HG03520 (cell line): Measurements from ENCODE around the gene PRM1.
A peak's percentile ranks its signal among the peaks of the same experiment; 100 is the strongest.
"Not testable (repeated sequence)": the region's sequence is repeated elsewhere in the genome, so short reads cannot be mapped to it uniquely, and the experiment has no call there.

Experiments used
- ATAC-seq: cut with Tn5 transposase; IDR thresholded peaks from one replicate; pipeline ENCODE4 v1.9.1; 2021; ENCODE audit warnings: mild to moderate bottlenecking, moderate library complexity; ENCODE audit not compliant: unreplicated experiment

The PRM1 gene

GRCh38 chr16:11314309-11314894 is 33.3 kb upstream of the PRM1 start:
- ATAC-seq, result no peak

DNA sequence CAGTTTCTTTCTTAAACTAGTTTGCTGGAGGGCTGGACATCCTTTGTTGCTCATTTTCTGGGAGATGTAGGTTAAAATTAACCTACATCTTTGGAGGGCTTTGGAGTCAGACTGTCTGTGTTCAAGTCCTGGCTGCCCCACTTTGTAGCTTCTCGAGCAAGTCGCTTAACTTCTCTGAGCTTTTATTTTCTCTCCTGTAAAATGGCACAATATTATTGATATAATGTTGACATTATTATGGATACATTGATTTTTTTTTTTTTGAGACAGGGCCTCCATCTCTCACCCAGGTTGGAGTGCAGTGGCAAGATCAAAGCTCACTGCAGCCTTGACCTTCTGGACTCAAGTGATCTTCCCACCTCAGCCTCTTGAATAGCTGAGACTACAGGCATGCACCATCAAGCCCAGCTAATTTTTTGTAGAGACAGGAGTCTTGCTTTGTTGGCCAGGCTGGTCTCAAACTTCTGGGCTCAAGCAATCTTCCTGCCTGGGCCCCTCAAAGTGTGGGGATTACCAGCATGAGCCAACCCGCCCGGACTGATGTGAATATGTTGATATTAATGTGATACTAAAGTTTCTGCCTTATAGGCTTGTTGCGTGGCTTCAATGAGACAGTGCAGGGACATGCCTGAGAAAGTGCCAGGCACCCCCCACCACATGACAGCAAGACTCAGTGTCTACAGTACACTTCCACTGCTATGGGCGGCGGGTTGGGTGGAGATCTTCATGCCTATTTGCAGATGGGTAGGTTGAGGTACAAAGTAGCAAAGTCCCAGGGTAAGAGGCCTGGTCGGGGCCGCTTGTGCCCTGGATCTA is 32.6 kb upstream of the PRM1 start:
- ATAC-seq, result no peak

DNA sequence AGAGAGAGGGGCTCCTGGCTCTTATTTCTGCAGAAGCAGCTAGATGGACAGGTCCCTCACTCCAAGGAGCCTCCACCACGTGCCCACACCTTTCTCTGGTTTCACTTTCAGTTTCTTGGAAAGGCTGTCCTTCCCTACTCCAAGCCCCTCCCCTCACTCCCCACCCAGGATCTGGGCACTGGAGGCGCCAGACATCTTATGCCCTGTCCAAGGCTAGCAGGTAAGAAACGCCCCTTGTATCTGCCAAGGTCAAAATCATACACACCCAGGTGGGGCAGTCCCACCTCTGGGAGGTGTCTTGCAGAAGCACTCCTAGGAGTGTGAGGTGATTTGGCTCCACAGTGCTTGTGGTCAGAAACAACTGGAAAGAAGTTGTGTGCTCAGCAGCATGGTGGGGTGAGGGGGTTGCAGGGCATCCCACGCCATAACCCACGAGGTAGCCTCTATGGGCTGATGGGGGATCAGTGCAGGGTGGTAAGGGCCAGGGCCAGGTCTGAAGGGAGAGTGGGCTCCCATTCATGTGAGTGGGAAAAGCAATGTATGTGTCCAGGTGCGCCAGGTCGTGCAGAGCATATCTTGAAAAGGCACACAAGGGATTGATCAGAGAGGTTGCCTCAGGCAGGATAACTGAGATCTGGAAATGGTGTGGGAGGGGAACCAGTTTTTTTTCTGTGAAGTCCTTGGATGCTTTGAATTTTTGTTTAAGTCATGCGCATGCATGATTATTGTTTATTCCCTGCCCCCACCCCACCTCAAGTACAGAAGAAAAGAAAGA is 31.8 kb upstream of the PRM1 start:
- ATAC-seq, result no peak

DNA sequence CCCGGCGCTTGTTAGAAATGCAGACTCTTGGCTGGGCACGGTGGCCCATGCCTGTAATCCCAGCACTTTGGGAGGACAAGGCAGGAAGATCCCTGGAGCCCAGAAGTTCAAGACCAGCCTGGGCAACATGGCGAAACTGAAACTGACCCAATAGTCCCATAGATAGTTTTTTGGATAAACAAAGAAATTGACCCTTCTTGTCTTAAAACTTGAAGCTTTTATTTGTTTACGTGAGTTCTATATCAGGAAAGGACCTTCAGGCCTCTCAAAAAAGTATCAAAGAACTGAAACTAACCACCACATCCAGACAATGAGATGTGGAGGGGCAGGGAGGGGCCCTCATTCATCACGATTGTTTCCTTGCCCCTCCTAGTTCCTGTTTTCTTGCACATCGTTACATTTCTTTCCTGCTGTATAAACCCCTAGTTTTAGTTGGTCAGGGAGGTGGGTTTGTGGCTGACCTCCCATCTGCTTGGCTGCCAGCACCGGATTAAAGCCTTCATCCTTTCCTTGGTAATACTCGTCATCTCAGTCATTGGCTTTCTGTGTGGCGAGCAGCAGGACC is 29.9 kb upstream of the PRM1 start:
- peak; percentile 30 for ATAC-seq

GRCh38 chr16:11310634-11310977 is 29.5 kb upstream of the PRM1 start:
- ATAC-seq, result no peak

DNA sequence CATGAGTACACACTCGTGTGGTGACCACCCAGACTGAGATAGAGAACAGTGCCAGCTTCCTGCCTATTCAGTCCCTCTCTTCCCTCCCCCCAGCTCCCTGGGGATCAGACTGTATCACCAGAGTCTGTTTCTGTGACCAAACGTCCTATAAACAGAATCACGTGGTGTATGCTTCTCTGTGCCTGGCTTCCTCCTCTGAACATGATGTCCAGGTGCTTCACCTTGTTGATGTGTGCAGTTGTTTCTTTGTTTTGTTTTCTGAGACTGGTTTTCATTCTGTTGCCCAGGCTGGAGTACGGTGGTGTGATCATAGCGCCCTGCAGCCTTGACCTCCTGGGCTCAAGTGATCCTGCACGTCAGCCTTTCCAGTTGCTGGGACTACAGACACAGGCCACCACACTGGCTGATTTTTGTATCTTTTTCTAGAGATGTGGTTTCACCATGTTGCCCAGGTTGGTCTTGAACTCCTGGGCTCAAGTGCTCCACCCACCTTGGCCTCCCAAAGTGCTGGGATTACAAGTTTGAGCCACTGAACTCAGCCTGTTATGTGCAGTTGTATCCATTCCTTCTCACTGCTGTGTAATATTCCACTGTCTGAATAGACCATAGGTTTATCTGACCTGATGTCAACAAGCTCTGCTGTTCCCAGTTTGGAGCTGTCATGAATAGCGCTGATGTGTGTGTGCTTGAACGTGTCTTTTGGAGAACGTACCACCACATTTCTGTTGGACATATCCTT is 28.9 kb upstream of the PRM1 start:
- ATAC-seq, result peak; percentile 41

- ATAC-seq, result no peak
Measured at GRCh38 chr16:11308493-11309283, 27.6 kb upstream of the PRM1 start.

GRCh38 chr16:11307639-11308492 is 26.7 kb upstream of the PRM1 start:
- ATAC-seq, result no peak

DNA sequence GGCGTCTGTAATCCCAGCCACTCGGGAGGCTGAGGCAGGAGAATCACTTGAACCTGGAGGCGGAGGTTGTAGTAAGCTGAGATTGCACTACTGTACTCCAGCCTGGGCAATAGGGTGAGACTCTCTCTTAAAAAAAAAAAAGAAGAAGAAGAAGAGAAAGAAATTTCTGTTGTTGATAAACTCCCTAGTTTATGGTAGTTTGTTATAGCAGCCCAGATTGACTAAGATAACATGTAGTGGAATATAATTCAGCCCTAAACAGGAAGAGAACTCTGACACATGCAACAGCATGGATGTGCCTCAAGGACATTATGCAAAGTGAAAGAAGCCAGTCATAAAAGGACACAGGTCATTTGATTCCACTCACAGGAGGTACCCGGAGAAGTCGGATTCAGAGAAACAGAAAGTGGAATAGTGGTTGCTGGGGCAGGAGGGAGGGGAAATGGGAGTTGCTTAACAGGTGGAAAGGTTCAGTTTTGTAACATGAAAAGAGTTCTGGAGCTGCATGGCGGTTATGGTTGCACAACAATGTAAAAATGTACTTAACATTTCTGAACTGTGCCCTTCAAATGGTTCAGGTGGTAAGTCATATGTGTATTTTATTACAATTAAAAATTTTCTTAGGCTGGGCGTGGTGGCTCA is 26.0 kb upstream of the PRM1 start:
- no peak for ATAC-seq

- no peak for ATAC-seq
Measured at GRCh38 chr16:11306381-11306780, 25.3 kb upstream of the PRM1 start.

GRCh38 chr16:11303405-11304138 is 22.4 kb upstream of the PRM1 start:
- no peak for ATAC-seq

DNA sequence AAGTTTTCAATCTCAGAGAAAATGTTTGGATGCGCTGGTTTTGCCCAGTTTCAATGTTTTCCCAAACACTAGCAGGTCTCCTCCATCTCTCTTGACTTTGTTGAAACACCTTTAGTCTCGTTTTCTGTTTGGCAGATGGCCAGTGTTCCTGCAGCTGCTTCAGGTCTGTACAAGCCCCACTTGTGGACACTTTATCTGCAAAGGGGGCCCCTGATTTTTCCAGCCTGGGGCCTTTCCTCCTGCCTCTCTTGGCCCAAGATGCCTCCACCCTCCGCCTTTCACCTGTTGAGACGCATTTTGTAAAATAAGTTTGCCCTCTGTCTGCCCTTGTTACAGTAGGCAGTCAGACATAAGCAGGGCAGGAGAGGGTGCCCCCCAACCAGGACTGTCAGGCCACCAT is 21.8 kb upstream of the PRM1 start:
- no peak for ATAC-seq

DNA sequence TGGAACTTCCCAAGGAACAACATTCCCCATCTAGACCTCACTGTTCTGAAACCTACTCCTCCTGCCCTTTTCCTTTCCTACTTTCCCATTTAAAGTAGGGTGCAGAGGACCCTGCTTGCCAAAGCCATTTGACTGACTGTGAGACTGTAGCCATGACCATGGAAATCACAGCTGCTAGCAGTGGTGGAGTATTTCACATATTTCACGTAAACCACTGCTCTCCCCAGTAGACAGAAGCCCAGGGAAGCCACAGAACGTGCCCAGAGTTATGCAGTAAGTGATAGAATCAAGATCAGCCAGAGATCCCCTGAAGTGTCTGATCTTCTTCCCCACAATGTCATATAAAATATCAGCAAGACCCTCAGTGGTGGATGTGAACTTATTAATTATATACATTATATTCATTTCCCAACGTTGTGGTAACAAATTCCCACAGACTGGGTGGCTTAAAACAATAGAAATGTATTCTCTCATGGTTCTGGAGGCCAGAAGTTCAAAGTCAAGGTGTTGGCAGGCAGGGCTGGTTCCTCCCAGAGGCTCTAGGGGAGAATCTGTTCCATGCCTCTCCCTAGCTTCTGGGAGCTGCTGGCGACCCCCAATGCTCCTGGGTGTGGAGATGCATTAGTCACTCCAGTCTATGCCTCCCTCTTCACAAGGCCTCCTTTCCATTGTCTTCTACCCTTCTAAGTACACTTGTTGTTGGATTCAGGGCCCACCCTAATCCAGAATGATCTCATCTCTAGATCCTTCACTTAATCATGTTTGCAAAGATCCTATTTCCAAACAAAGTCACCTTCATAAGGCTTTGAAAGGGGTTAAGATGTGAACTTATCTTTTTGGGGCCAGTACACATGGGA is 20.7 kb upstream of the PRM1 start:
- ATAC-seq, result no peak

- ATAC-seq, result no peak
Measured at GRCh38 chr16:11300560-11300892, 19.4 kb upstream of the PRM1 start.

GRCh38 chr16:11299865-11300559 is 18.9 kb upstream of the PRM1 start:
- ATAC-seq, result no peak

DNA sequence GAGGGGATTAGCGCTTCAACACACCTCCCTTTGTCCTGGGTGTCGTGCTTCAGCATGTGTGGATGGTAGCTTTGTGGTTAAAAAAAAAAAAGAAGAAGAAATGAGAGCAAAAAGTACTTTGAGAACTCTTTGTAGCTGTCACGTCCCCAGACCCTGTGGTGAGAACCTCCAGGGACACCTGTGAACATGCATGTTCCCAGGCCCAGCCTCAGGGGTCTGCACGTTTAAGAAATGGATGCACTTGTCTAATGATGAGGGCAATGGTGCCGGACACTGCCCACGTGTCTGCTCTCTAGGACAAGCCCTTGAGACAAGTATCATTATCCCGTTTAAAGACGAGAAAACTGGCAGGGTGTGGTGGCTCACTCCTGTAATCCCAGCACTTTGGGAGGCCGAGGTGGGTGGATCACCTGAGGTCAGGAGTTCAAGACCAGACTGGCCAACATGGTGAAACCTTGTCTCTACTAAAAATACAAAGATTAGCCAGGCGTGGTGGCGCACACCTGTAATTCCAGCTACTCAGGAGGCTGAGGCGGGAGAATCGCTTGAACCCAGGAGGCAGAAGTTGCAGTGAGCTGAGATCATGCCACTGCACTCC is 17.9 kb upstream of the PRM1 start:
- ATAC-seq, result not testable (repeated sequence)
